Right atrium auricular region (tissue), 2 donors: ENCODE results near the gene PPM1B. TPM values are rescaled to one million over a fixed set of nuclear protein-coding genes. Genes with fewer than 3 reads are reported as not detected.
A peak's percentile ranks its signal among the peaks of the same experiment; 100 is the strongest.
"Not testable (repeated sequence)": the region's sequence is repeated elsewhere in the genome, so short reads cannot be mapped to it uniquely, and the experiment has no call there.

Source experiments
- DNase-seq: peaks from one replicate; pipeline ENCODE4 v3.0.0-alpha.2; 2019; ENCODE audit warnings: low spot score
- H3K27ac ChIP-seq, 2 donors: fragments of 200-600 bp; sonication (generic); 1 replicate in 1 of 2; 2 replicates in 1 of 2; pipeline ENCODE4 v1.5.1; 2016 to 2019
- H3K27me3 ChIP-seq, 2 donors: fragments of 200-600 bp; sonication (generic); one replicate each; pipeline versions ENCODE4 v1.5.1 to v1.6.0; 2017 to 2019
- H3K36me3 ChIP-seq: fragments of 200-600 bp; sonication (generic); one replicate; pipeline ENCODE4 v1.5.1; 2016
- H3K4me1 ChIP-seq, 2 donors: fragments of 200-600 bp; sonication (generic); one replicate each; pipeline versions ENCODE4 v1.5.1 to v1.6.0; 2017 to 2019
- H3K4me3 ChIP-seq, 2 donors: fragments of 200-600 bp; sonication (generic); 1 replicate in 1 of 2; 2 replicates in 1 of 2; pipeline ENCODE4 v1.5.1; 2017 to 2019; ENCODE audit warnings: mild to moderate bottlenecking in 1 of 2, moderate library complexity in 1 of 2
- H3K9me3 ChIP-seq, 2 donors: fragments of 200-600 bp; sonication (generic); one replicate each; pipeline ENCODE4 v1.5.1; 2019
- total RNA-seq, 2 donors: library from RNA; depleted of rRNA; stranded (reverse); fragments of >200 nt; gene quantifications; one replicate each; pipeline ENCODE4 v1.1.0, GENCODE V29; 2016
- TF ChIP-seq, protein P1 (sequence below), 2 donors: fragments of 200-600 bp; sonication (generic); IDR thresholded peaks; one replicate each; pipeline ENCODE4 v1.5.1; 2019; ENCODE audit warnings: antibody characterized with exemption in 2 of 2

Gene PPM1B
- total RNA-seq, 2 donors from 2014 or later, result 21.4 to 38.6 TPM

DNA sequence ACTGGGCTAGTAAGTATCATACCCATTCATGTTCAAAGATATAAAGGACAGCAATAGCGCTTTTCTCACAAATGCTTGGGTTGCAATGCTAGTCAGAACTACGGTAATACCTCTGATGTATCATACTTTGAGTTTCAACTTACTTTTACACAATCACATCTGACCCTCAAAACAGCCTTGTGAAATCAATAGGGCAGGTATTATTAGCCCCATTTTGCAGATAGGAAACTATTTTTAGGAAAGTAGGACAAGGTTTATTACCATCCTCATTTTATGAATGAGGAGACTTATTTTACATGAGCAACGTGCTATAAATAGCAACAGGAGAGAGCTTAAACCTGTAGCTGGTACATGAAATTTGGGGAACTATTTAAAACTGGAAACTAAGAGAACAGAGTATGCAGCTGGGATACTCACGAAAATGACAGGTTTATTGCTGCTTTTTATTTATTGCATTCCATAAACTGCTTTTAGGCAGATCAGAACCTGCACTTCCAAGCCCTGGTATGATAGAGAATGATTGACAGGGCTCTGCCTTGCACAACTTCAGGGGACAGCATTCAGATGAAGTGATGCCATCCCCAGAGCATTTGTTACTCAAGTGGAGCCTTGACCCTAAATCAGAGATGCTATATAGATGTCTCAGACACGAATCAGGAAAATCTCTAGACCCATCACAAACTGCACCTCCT is 42.4 kb upstream of the PPM1B start:
- H3K27ac ChIP-seq, result no peak overlapping the region
- no peak for DNase-seq

GRCh38 chr2:44130441-44130840 is 38.2 kb upstream of the PPM1B start:
- no peak for DNase-seq
- peaks cover 0 to 6% of the 10 kb centered on the region in 2 donors for H3K4me1 ChIP-seq
- peaks cover 0 to 9% of the 10 kb centered on the region in 2 donors for H3K9me3 ChIP-seq
- H3K27ac ChIP-seq, result peak overlapping the region; percentile 17 to 69
- no peaks in the 10 kb centered on the region for H3K27me3 ChIP-seq
- TF ChIP-seq, protein P1, sequence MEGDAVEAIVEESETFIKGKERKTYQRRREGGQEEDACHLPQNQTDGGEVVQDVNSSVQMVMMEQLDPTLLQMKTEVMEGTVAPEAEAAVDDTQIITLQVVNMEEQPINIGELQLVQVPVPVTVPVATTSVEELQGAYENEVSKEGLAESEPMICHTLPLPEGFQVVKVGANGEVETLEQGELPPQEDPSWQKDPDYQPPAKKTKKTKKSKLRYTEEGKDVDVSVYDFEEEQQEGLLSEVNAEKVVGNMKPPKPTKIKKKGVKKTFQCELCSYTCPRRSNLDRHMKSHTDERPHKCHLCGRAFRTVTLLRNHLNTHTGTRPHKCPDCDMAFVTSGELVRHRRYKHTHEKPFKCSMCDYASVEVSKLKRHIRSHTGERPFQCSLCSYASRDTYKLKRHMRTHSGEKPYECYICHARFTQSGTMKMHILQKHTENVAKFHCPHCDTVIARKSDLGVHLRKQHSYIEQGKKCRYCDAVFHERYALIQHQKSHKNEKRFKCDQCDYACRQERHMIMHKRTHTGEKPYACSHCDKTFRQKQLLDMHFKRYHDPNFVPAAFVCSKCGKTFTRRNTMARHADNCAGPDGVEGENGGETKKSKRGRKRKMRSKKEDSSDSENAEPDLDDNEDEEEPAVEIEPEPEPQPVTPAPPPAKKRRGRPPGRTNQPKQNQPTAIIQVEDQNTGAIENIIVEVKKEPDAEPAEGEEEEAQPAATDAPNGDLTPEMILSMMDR (IDR thresholded peaks at IDR 0.05), result no peak
- H3K36me3 ChIP-seq, result no peaks in the 10 kb centered on the region
- no peak overlapping the region for H3K4me3 ChIP-seq

More for the DNA sequence above, 42.4 kb upstream of the PPM1B start:
- TF ChIP-seq, protein P1 (IDR thresholded peaks at IDR 0.05), result no peak
- H3K27me3 ChIP-seq, result no peaks in the 10 kb centered on the region
- no peaks in the 10 kb centered on the region for H3K36me3 ChIP-seq
- H3K4me3 ChIP-seq, result no peak overlapping the region
- peaks cover 0 to 3% of the 10 kb centered on the region in 2 donors for H3K9me3 ChIP-seq
- peaks cover 0 to 6% of the 10 kb centered on the region in 2 donors for H3K4me1 ChIP-seq

GRCh38 chr2:44131177-44131576 is 37.5 kb upstream of the PPM1B start:
- DNase-seq, result no peak
- TF ChIP-seq, protein P1 (IDR thresholded peaks at IDR 0.05), result no peak
- H3K36me3 ChIP-seq, result no peaks in the 10 kb centered on the region
- H3K9me3 ChIP-seq, result peaks cover 0 to 9% of the 10 kb centered on the region in 2 donors
- H3K27me3 ChIP-seq, result no peaks in the 10 kb centered on the region
- peak overlapping the region; percentile 17 to 69 for H3K27ac ChIP-seq
- no peak overlapping the region for H3K4me3 ChIP-seq
- H3K4me1 ChIP-seq, result peaks cover 0 to 6% of the 10 kb centered on the region in 2 donors

- not testable (repeated sequence) for H3K27ac ChIP-seq, H3K4me3 ChIP-seq, H3K27me3 ChIP-seq, H3K36me3 ChIP-seq, DNase-seq, H3K9me3 ChIP-seq, H3K4me1 ChIP-seq
Observed at GRCh38 chr2:44133602-44134001, 35.1 kb upstream of the PPM1B start.

- no peaks in the 10 kb centered on the region for H3K27me3 ChIP-seq
- H3K27ac ChIP-seq, result no peak overlapping the region
- no peak for DNase-seq
- no peak overlapping the region for H3K4me3 ChIP-seq
- TF ChIP-seq, protein P1 (IDR thresholded peaks at IDR 0.05), result no peak
- H3K9me3 ChIP-seq, result peaks cover 0 to 9% of the 10 kb centered on the region in 2 donors
- no peaks in the 10 kb centered on the region for H3K36me3 ChIP-seq
- peaks cover 0 to 6% of the 10 kb centered on the region in 2 donors for H3K4me1 ChIP-seq
Observed at GRCh38 chr2:44134848-44135247, 33.8 kb upstream of the PPM1B start.

- Histone ChIP-seq H3K36me3 (no peaks in the 10 kb centered on the region), H3K4me1 (peaks cover 0 to 6% of the 10 kb centered on the region in 2 donors), H3K9me3 (peaks cover 0 to 9% of the 10 kb centered on the region in 2 donors), H3K27me3 (no peaks in the 10 kb centered on the region), H3K27ac (no peak overlapping the region), H3K4me3 (no peak overlapping the region)
- TF ChIP-seq, protein P1 (IDR thresholded peaks at IDR 0.05), result no peak
- no peak for DNase-seq
Observed at GRCh38 chr2:44135296-44135695, 33.4 kb upstream of the PPM1B start.
